Skeletal muscle satellite cell (primary cell): ENCODE measurements around the gene TBX2.

Experiments used
- H3K27me3 ChIP-seq: 2 replicates; pipeline ENCODE4 v1.7.0; 2013; ENCODE audit warnings: low read length; ENCODE audit not compliant: control insufficient read depth, insufficient read depth
- H3K36me3 ChIP-seq: 2 replicates; pipeline ENCODE4 v1.7.0; 2013; ENCODE audit warnings: mild to moderate bottlenecking, control low read depth, low read length; ENCODE audit not compliant: insufficient read depth
- H3K4me1 ChIP-seq: 2 replicates; pipeline ENCODE4 v1.7.0; 2013; ENCODE audit warnings: low read length; ENCODE audit not compliant: control insufficient read depth, insufficient read depth
- H3K4me2 ChIP-seq: 2 replicates; pipeline ENCODE4 v1.7.0; 2013; ENCODE audit warnings: mild to moderate bottlenecking, low read length
- H3K4me3 ChIP-seq: 2 replicates; pipeline ENCODE4 v1.7.0; 2013; ENCODE audit warnings: low read length
- H3K9ac ChIP-seq: 2 replicates; pipeline ENCODE4 v1.7.0; 2013; ENCODE audit warnings: mild to moderate bottlenecking, low read depth, low read length, moderate library complexity
- H3K9me3 ChIP-seq: replicated peaks from 2 replicates; pipeline ENCODE4 v1.7.0; 2013; ENCODE audit warnings: mild to moderate bottlenecking, control low read depth, low read length

Gene TBX2

GRCh38 chr17:61449707-61450640 is 50.3 kb downstream of the TBX2 start:
- H3K4me2 ChIP-seq = no peak overlapping the region
- no peak overlapping the region for H3K9ac ChIP-seq
- no peaks in the 10 kb centered on the region for H3K36me3 ChIP-seq
- no peak overlapping the region for H3K4me3 ChIP-seq
- H3K9me3 ChIP-seq = peaks cover 3% of the 10 kb centered on the region
- peaks cover 3% of the 10 kb centered on the region for H3K4me1 ChIP-seq
- H3K27me3 ChIP-seq = peaks cover 59% of the 10 kb centered on the region

- Histone ChIP-seq H3K9ac (no peak overlapping the region), H3K4me2 (no peak overlapping the region), H3K9me3 (peaks cover 3% of the 10 kb centered on the region), H3K4me3 (no peak overlapping the region), H3K4me1 (peaks cover 3% of the 10 kb centered on the region), H3K27me3 (peaks cover 62% of the 10 kb centered on the region), H3K36me3 (no peaks in the 10 kb centered on the region)
Observed at GRCh38 chr17:61450641-61451537, 51.2 kb downstream of the TBX2 start.

- Histone ChIP-seq H3K4me2 (peak overlapping the region; percentile 68), H3K9me3 (peaks cover 4% of the 10 kb centered on the region), H3K27me3 (peaks cover 63% of the 10 kb centered on the region), H3K4me1 (peaks cover 3% of the 10 kb centered on the region), H3K36me3 (no peaks in the 10 kb centered on the region), H3K4me3 (peak overlapping the region; percentile 49), H3K9ac (no peak overlapping the region)
Observed at GRCh38 chr17:61451538-61452300, 52.1 kb downstream of the TBX2 start.

- H3K4me2 ChIP-seq = peak within 1 kb of the TSS; percentile 68
- peaks cover 3% of the 10 kb centered on the region for H3K4me1 ChIP-seq
- peak within 1 kb of the TSS; percentile 49 for H3K4me3 ChIP-seq
- H3K27me3 ChIP-seq = peaks cover 66% of the 10 kb centered on the region
- H3K36me3 ChIP-seq = no peaks in the 10 kb centered on the region
- H3K9me3 ChIP-seq = peaks cover 6% of the 10 kb centered on the region
- no peak within 1 kb of the TSS for H3K9ac ChIP-seq
Observed at GRCh38 chr17:61452301-61453290, 53.0 kb downstream of the TBX2 start, which contains the start of gene TBX4. Gene TBX4, plus strand, starts transcription at chr17:61452422. Its CDS starts 4,069 bp downstream, at chr17:61456491.

GRCh38 chr17:61453566-61454380 is 54.1 kb downstream of the TBX2 start:
- Histone ChIP-seq H3K4me2 (no peak overlapping the region), H3K4me1 (peaks cover 3% of the 10 kb centered on the region), H3K4me3 (no peak overlapping the region), H3K27me3 (peaks cover 76% of the 10 kb centered on the region), H3K9me3 (peaks cover 6% of the 10 kb centered on the region), H3K36me3 (no peaks in the 10 kb centered on the region), H3K9ac (no peak overlapping the region)

- H3K4me3 ChIP-seq = no peak overlapping the region
- H3K4me1 ChIP-seq = peaks cover 3% of the 10 kb centered on the region
- H3K27me3 ChIP-seq = peaks cover 84% of the 10 kb centered on the region
- H3K4me2 ChIP-seq = no peak overlapping the region
- peaks cover 6% of the 10 kb centered on the region for H3K9me3 ChIP-seq
- no peaks in the 10 kb centered on the region for H3K36me3 ChIP-seq
- no peak overlapping the region for H3K9ac ChIP-seq
Observed at GRCh38 chr17:61454381-61455323, 55.0 kb downstream of the TBX2 start.

GRCh38 chr17:61455324-61456060 is 55.8 kb downstream of the TBX2 start:
- H3K36me3 ChIP-seq = no peaks in the 10 kb centered on the region
- no peak overlapping the region for H3K9ac ChIP-seq
- no peak overlapping the region for H3K4me3 ChIP-seq
- H3K9me3 ChIP-seq = peaks cover 9% of the 10 kb centered on the region
- H3K27me3 ChIP-seq = peaks cover 88% of the 10 kb centered on the region
- H3K4me2 ChIP-seq = no peak overlapping the region
- peaks cover 3% of the 10 kb centered on the region for H3K4me1 ChIP-seq

GRCh38 chr17:61456061-61456681 is 56.5 kb downstream of the TBX2 start:
- Histone ChIP-seq H3K9me3 (peaks cover 9% of the 10 kb centered on the region), H3K4me1 (peaks cover 3% of the 10 kb centered on the region), H3K9ac (no peak overlapping the region), H3K27me3 (peaks cover 86% of the 10 kb centered on the region), H3K4me2 (no peak overlapping the region), H3K4me3 (no peak overlapping the region), H3K36me3 (no peaks in the 10 kb centered on the region)
